Measurements from ENCODE around the gene HMGXB4.
A peak's percentile ranks its signal among the peaks of the same experiment; 100 is the strongest.

The HMGXB4 gene

DNA sequence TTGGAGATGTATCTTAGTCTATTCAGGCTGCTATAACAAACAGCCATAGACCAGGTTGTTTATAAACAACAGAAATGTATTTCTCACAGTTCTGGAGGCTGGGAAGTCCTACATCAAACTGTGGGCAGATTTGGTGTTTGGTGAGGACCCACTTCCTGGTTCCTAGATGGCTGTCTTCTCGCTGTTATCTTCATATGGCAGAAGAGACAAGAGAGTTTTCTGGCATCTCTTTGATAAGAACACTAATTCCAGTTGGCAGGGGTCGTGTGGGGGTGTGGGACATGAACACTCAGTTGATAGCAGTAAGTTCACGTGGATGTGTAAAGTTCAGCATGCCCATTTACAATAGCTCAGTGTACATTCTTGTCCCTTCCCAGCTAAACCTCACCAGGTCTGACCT, 41.3 kb upstream of the HMGXB4 start:
- H3K27me3 Mint-ChIP-seq (ENCODE audit: low read depth): peaks cover 14% of the 10 kb centered on the region
- no peak overlapping the region for H3K27ac Mint-ChIP-seq
- no peak overlapping the region for H3K4me3 Mint-ChIP-seq
- TF ChIP-seq, protein P1, sequence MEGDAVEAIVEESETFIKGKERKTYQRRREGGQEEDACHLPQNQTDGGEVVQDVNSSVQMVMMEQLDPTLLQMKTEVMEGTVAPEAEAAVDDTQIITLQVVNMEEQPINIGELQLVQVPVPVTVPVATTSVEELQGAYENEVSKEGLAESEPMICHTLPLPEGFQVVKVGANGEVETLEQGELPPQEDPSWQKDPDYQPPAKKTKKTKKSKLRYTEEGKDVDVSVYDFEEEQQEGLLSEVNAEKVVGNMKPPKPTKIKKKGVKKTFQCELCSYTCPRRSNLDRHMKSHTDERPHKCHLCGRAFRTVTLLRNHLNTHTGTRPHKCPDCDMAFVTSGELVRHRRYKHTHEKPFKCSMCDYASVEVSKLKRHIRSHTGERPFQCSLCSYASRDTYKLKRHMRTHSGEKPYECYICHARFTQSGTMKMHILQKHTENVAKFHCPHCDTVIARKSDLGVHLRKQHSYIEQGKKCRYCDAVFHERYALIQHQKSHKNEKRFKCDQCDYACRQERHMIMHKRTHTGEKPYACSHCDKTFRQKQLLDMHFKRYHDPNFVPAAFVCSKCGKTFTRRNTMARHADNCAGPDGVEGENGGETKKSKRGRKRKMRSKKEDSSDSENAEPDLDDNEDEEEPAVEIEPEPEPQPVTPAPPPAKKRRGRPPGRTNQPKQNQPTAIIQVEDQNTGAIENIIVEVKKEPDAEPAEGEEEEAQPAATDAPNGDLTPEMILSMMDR (IDR thresholded peaks at IDR 0.05; ENCODE audit: unreplicated experiment in 3 of 3): no peak
- H3K4me1 Mint-ChIP-seq: peaks cover 6% of the 10 kb centered on the region
- H3K9me3 Mint-ChIP-seq: no peaks in the 10 kb centered on the region
- no peaks in the 10 kb centered on the region for H3K36me3 Mint-ChIP-seq (ENCODE audit: low read depth)

GRCh38 chr22:35217527-35217926, 39.8 kb upstream of the HMGXB4 start:
- H3K27me3 Mint-ChIP-seq (ENCODE audit: low read depth): peaks cover 12% of the 10 kb centered on the region
- no peaks in the 10 kb centered on the region for H3K4me1 Mint-ChIP-seq
- TF ChIP-seq, protein P1 (IDR thresholded peaks at IDR 0.05; ENCODE audit: unreplicated experiment in 3 of 3): no peak
- no peak overlapping the region for H3K4me3 Mint-ChIP-seq
- H3K27ac Mint-ChIP-seq: peak overlapping the region in 1 of 3 experiments; percentile 30
- no peaks in the 10 kb centered on the region for H3K36me3 Mint-ChIP-seq (ENCODE audit: low read depth)
- H3K9me3 Mint-ChIP-seq: no peaks in the 10 kb centered on the region

GRCh38 chr22:35218079-35218478, 39.2 kb upstream of the HMGXB4 start:
- TF ChIP-seq, protein P1 (IDR thresholded peaks at IDR 0.05; ENCODE audit: unreplicated experiment in 3 of 3): no peak
- H3K4me3 Mint-ChIP-seq: no peak overlapping the region
- no peaks in the 10 kb centered on the region for H3K4me1 Mint-ChIP-seq
- no peaks in the 10 kb centered on the region for H3K36me3 Mint-ChIP-seq (ENCODE audit: low read depth)
- H3K27me3 Mint-ChIP-seq (ENCODE audit: low read depth): peaks cover 9% of the 10 kb centered on the region
- peak overlapping the region in 1 of 3 experiments; percentile 30 for H3K27ac Mint-ChIP-seq
- no peaks in the 10 kb centered on the region for H3K9me3 Mint-ChIP-seq

DNA sequence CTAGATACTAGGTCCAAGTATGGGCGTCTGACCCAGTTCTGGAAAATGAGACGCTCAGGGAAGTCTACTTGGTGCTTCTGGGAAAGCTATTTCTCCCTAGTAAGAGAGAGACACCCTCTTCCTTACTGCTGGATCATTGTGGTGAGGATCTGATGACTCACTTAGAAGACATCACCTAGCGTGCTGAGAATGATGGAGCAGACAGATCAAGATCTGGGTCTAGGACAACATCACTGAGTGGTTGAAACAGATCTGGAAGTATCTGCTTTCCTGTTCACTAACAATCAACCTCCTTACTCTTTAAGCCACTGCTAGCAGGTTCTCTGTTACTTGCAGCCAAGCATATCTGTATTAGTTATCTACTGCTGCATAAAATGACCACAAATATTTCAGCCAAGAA, 38.3 kb upstream of the HMGXB4 start:
- H3K27ac Mint-ChIP-seq: no peak overlapping the region

DNA sequence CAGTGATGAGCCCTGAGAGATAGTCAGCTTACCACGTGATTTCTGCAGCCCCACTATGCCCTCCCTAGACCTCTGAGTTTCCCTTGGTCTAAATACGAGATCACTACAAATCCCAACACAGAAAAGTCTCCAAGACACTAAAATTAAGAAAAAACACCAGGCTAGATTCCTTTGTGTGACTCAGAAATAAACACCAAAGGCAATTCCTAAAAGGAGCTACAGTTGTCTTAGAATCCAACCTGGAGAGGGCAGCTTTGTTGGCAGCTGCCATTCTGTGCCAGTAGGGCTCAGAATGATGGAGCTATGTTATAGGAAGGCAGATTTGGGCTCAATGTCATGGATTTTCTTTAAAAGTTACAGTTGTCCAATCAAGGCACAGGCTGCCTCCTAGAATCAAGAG, 37.1 kb upstream of the HMGXB4 start:
- Mint-ChIP-seq H3K27me3 (ENCODE audit: low read depth) (peaks cover 23% of the 10 kb centered on the region), H3K4me3 (no peak overlapping the region), H3K9me3 (no peaks in the 10 kb centered on the region), H3K36me3 (ENCODE audit: low read depth) (no peaks in the 10 kb centered on the region), H3K27ac (no peak overlapping the region), H3K4me1 (no peaks in the 10 kb centered on the region)
- TF ChIP-seq, protein P1 (IDR thresholded peaks at IDR 0.05; ENCODE audit: unreplicated experiment in 3 of 3): no peak

More for the DNA sequence above, 38.3 kb upstream of the HMGXB4 start:
- peaks cover 13% of the 10 kb centered on the region for H3K27me3 Mint-ChIP-seq (ENCODE audit: low read depth)
- H3K4me3 Mint-ChIP-seq: no peak overlapping the region
- H3K4me1 Mint-ChIP-seq: no peaks in the 10 kb centered on the region
- no peaks in the 10 kb centered on the region for H3K9me3 Mint-ChIP-seq
- TF ChIP-seq, protein P1 (IDR thresholded peaks at IDR 0.05; ENCODE audit: unreplicated experiment in 3 of 3): no peak
- no peaks in the 10 kb centered on the region for H3K36me3 Mint-ChIP-seq (ENCODE audit: low read depth)

GRCh38 chr22:35225010-35225409, 32.3 kb upstream of the HMGXB4 start:
- TF ChIP-seq, protein P1 (IDR thresholded peaks at IDR 0.05; ENCODE audit: unreplicated experiment in 3 of 3): no peak
- no peaks in the 10 kb centered on the region for H3K9me3 Mint-ChIP-seq
- no peaks in the 10 kb centered on the region for H3K4me1 Mint-ChIP-seq
- H3K27ac Mint-ChIP-seq: no peak overlapping the region
- no peak overlapping the region for H3K4me3 Mint-ChIP-seq
- H3K36me3 Mint-ChIP-seq (ENCODE audit: low read depth): no peaks in the 10 kb centered on the region
- H3K27me3 Mint-ChIP-seq (ENCODE audit: low read depth): peaks cover 29% of the 10 kb centered on the region

All from nephron (organoid).